Activated naive CD4-positive, alpha-beta T cell treated with Interleukin-2 at 50 U/mL for 16 hours (primary cell): ENCODE data around the gene PSPH.

Experiments
- DNase-seq: peaks from one replicate; pipeline ENCODE4 v3.0.0-alpha.2; 2020

The PSPH gene

GRCh38 chr7:55996856-55997500 lies 54.3 kb downstream of the PSPH start:
- no peak for DNase-seq

- no peak for DNase-seq
These were observed 58.9 kb downstream of the PSPH start for GRCh38 chr7:55992346-55992745.

GRCh38 chr7:55983537-55983936 lies 67.7 kb downstream of the PSPH start:
- DNase-seq: no peak

- no peak for DNase-seq
These were observed 71.0 kb downstream of the PSPH start for GRCh38 chr7:55980266-55980665.

- DNase-seq: no peak
These were observed 73.4 kb downstream of the PSPH start for GRCh38 chr7:55977831-55978230.

- no peak for DNase-seq
These were observed 75.1 kb downstream of the PSPH start for GRCh38 chr7:55975988-55976633.

GRCh38 chr7:55973747-55974250 lies 77.4 kb downstream of the PSPH start:
- DNase-seq: no peak

GRCh38 chr7:55970978-55971377 lies 80.3 kb downstream of the PSPH start:
- DNase-seq: no peak

GRCh38 chr7:55970561-55970960 lies 80.7 kb downstream of the PSPH start:
- no peak for DNase-seq

- no peak for DNase-seq
These were observed 81.9 kb downstream of the PSPH start for GRCh38 chr7:55969391-55969790.

GRCh38 chr7:55966851-55967250 lies 84.4 kb downstream of the PSPH start:
- DNase-seq: no peak

- DNase-seq: no peak
These were observed 85.3 kb downstream of the PSPH start for GRCh38 chr7:55965805-55966421.

GRCh38 chr7:55965100-55965470 lies 86.2 kb downstream of the PSPH start:
- no peak for DNase-seq

- DNase-seq: peak; percentile 65
These were observed 86.8 kb downstream of the PSPH start, which contains the start of gene NIPSNAP2 for GRCh38 chr7:55964261-55965099. TSS of gene NIPSNAP2 (plus strand) at chr7:55964585. CDS start at chr7:55964610, 25 bp downstream.

GRCh38 chr7:55963584-55964168 lies 87.6 kb downstream of the PSPH start:
- no peak for DNase-seq

GRCh38 chr7:55962014-55962413 lies 89.2 kb downstream of the PSPH start:
- no peak for DNase-seq
